Measurements from ENCODE around the gene FERMT2.
"Not testable (repeated sequence)": the region's sequence is repeated elsewhere in the genome, so short reads cannot be mapped to it uniquely, and the experiment has no call there.

Gene FERMT2

GRCh38 chr14:52874389-52874788, 76.5 kb downstream of the FERMT2 start:
- no peaks in the 10 kb centered on the region for H3K4me1 Mint-ChIP-seq (ENCODE audit: low read depth)
- no peaks in the 10 kb centered on the region for H3K27me3 Mint-ChIP-seq
- no peak overlapping the region for H3K4me3 Mint-ChIP-seq
- H3K36me3 Mint-ChIP-seq (ENCODE audit: low read depth), result no peaks in the 10 kb centered on the region
- H3K9me3 Mint-ChIP-seq, result no peaks in the 10 kb centered on the region
- H3K27ac Mint-ChIP-seq, result no peak overlapping the region

GRCh38 chr14:52873694-52874093, 77.2 kb downstream of the FERMT2 start:
- Mint-ChIP-seq H3K27ac (no peak overlapping the region), H3K4me1 (ENCODE audit: low read depth) (no peaks in the 10 kb centered on the region), H3K27me3 (no peaks in the 10 kb centered on the region), H3K4me3 (no peak overlapping the region), H3K9me3 (no peaks in the 10 kb centered on the region), H3K36me3 (ENCODE audit: low read depth) (no peaks in the 10 kb centered on the region)

GRCh38 chr14:52873065-52873464, 77.8 kb downstream of the FERMT2 start:
- H3K27ac Mint-ChIP-seq, result no peak overlapping the region
- H3K4me1 Mint-ChIP-seq (ENCODE audit: low read depth), result no peaks in the 10 kb centered on the region
- H3K9me3 Mint-ChIP-seq, result no peaks in the 10 kb centered on the region
- no peak overlapping the region for H3K4me3 Mint-ChIP-seq
- no peaks in the 10 kb centered on the region for H3K36me3 Mint-ChIP-seq (ENCODE audit: low read depth)
- H3K27me3 Mint-ChIP-seq, result no peaks in the 10 kb centered on the region

GRCh38 chr14:52871606-52872005, 79.2 kb downstream of the FERMT2 start:
- Mint-ChIP-seq H3K27me3 (no peaks in the 10 kb centered on the region), H3K36me3 (ENCODE audit: low read depth) (no peaks in the 10 kb centered on the region), H3K27ac (no peak overlapping the region), H3K4me1 (ENCODE audit: low read depth) (no peaks in the 10 kb centered on the region), H3K9me3 (no peaks in the 10 kb centered on the region), H3K4me3 (no peak overlapping the region)

GRCh38 chr14:52868911-52869618, 81.8 kb downstream of the FERMT2 start:
- H3K27me3 Mint-ChIP-seq, result no peaks in the 10 kb centered on the region
- no peaks in the 10 kb centered on the region for H3K36me3 Mint-ChIP-seq (ENCODE audit: low read depth)
- no peaks in the 10 kb centered on the region for H3K9me3 Mint-ChIP-seq
- H3K27ac Mint-ChIP-seq, result no peak overlapping the region
- H3K4me1 Mint-ChIP-seq (ENCODE audit: low read depth), result no peaks in the 10 kb centered on the region
- no peak overlapping the region for H3K4me3 Mint-ChIP-seq

GRCh38 chr14:52864893-52865292, 86.0 kb downstream of the FERMT2 start:
- not testable (repeated sequence) for H3K4me1 Mint-ChIP-seq (ENCODE audit: low read depth); H3K9me3 Mint-ChIP-seq; H3K4me3 Mint-ChIP-seq; H3K27me3 Mint-ChIP-seq; H3K36me3 Mint-ChIP-seq (ENCODE audit: low read depth); H3K27ac Mint-ChIP-seq

- Mint-ChIP-seq H3K27ac (no peak overlapping the region), H3K36me3 (ENCODE audit: low read depth) (no peaks in the 10 kb centered on the region), H3K4me3 (no peak overlapping the region), H3K27me3 (no peaks in the 10 kb centered on the region), H3K9me3 (no peaks in the 10 kb centered on the region), H3K4me1 (ENCODE audit: low read depth) (no peaks in the 10 kb centered on the region)
These were observed 87.5 kb downstream of the FERMT2 start for GRCh38 chr14:52863334-52863700.

- Mint-ChIP-seq H3K27me3 (no peaks in the 10 kb centered on the region), H3K4me3 (no peak overlapping the region), H3K36me3 (ENCODE audit: low read depth) (no peaks in the 10 kb centered on the region), H3K4me1 (ENCODE audit: low read depth) (no peaks in the 10 kb centered on the region), H3K27ac (no peak overlapping the region), H3K9me3 (no peaks in the 10 kb centered on the region)
These were observed 88.1 kb downstream of the FERMT2 start for GRCh38 chr14:52862632-52863333.

- Mint-ChIP-seq H3K9me3 (no peaks in the 10 kb centered on the region), H3K27me3 (no peaks in the 10 kb centered on the region), H3K36me3 (ENCODE audit: low read depth) (no peaks in the 10 kb centered on the region), H3K4me1 (ENCODE audit: low read depth) (no peaks in the 10 kb centered on the region), H3K27ac (no peak overlapping the region), H3K4me3 (no peak overlapping the region)
These were observed 89.4 kb downstream of the FERMT2 start for GRCh38 chr14:52861403-52861802.

GRCh38 chr14:52860910-52861309, 89.9 kb downstream of the FERMT2 start:
- no peaks in the 10 kb centered on the region for H3K4me1 Mint-ChIP-seq (ENCODE audit: low read depth)
- no peak overlapping the region for H3K27ac Mint-ChIP-seq
- no peaks in the 10 kb centered on the region for H3K27me3 Mint-ChIP-seq
- no peak overlapping the region for H3K4me3 Mint-ChIP-seq
- H3K9me3 Mint-ChIP-seq, result no peaks in the 10 kb centered on the region
- no peaks in the 10 kb centered on the region for H3K36me3 Mint-ChIP-seq (ENCODE audit: low read depth)

- no peaks in the 10 kb centered on the region for H3K36me3 Mint-ChIP-seq (ENCODE audit: low read depth)
- H3K4me1 Mint-ChIP-seq (ENCODE audit: low read depth), result no peaks in the 10 kb centered on the region
- no peaks in the 10 kb centered on the region for H3K9me3 Mint-ChIP-seq
- H3K4me3 Mint-ChIP-seq, result no peak overlapping the region
- H3K27ac Mint-ChIP-seq, result no peak overlapping the region
- no peaks in the 10 kb centered on the region for H3K27me3 Mint-ChIP-seq
These were observed 90.6 kb downstream of the FERMT2 start for GRCh38 chr14:52860209-52860608.

GRCh38 chr14:52856139-52856538, 94.7 kb downstream of the FERMT2 start:
- Mint-ChIP-seq H3K27ac (no peak overlapping the region), H3K4me1 (ENCODE audit: low read depth) (no peaks in the 10 kb centered on the region), H3K27me3 (no peaks in the 10 kb centered on the region), H3K36me3 (ENCODE audit: low read depth) (no peaks in the 10 kb centered on the region), H3K4me3 (no peak overlapping the region), H3K9me3 (no peaks in the 10 kb centered on the region)

GRCh38 chr14:52853522-52853854, 97.4 kb downstream of the FERMT2 start:
- no peaks in the 10 kb centered on the region for H3K36me3 Mint-ChIP-seq (ENCODE audit: low read depth)
- no peaks in the 10 kb centered on the region for H3K9me3 Mint-ChIP-seq
- no peak overlapping the region for H3K4me3 Mint-ChIP-seq
- no peak overlapping the region for H3K27ac Mint-ChIP-seq
- no peaks in the 10 kb centered on the region for H3K27me3 Mint-ChIP-seq
- H3K4me1 Mint-ChIP-seq (ENCODE audit: low read depth), result no peaks in the 10 kb centered on the region

GRCh38 chr14:52852810-52853521, 97.9 kb downstream of the FERMT2 start:
- no peaks in the 10 kb centered on the region for H3K4me1 Mint-ChIP-seq (ENCODE audit: low read depth)
- no peaks in the 10 kb centered on the region for H3K9me3 Mint-ChIP-seq
- H3K36me3 Mint-ChIP-seq (ENCODE audit: low read depth), result no peaks in the 10 kb centered on the region
- no peaks in the 10 kb centered on the region for H3K27me3 Mint-ChIP-seq
- H3K4me3 Mint-ChIP-seq, result no peak overlapping the region
- H3K27ac Mint-ChIP-seq, result no peak overlapping the region

GRCh38 chr14:52850451-52850909, 100.4 kb downstream of the FERMT2 start:
- Mint-ChIP-seq H3K27ac (no peak overlapping the region), H3K27me3 (no peaks in the 10 kb centered on the region), H3K4me1 (ENCODE audit: low read depth) (no peaks in the 10 kb centered on the region), H3K36me3 (ENCODE audit: low read depth) (no peaks in the 10 kb centered on the region), H3K9me3 (no peaks in the 10 kb centered on the region), H3K4me3 (no peak overlapping the region)
